Measurements from ENCODE around the gene PAX7. TPM values are rescaled to one million over a fixed set of nuclear protein-coding genes. Genes with fewer than 3 reads are reported as not detected.

Gene PAX7
- total RNA-seq, 4 donors from 2014 or later: 1.8 to 5.1 (median 3.9) TPM

- TF ChIP-seq POLR2A (IDR thresholded peaks at IDR 0.05): no peak
- TF ChIP-seq, protein P1, sequence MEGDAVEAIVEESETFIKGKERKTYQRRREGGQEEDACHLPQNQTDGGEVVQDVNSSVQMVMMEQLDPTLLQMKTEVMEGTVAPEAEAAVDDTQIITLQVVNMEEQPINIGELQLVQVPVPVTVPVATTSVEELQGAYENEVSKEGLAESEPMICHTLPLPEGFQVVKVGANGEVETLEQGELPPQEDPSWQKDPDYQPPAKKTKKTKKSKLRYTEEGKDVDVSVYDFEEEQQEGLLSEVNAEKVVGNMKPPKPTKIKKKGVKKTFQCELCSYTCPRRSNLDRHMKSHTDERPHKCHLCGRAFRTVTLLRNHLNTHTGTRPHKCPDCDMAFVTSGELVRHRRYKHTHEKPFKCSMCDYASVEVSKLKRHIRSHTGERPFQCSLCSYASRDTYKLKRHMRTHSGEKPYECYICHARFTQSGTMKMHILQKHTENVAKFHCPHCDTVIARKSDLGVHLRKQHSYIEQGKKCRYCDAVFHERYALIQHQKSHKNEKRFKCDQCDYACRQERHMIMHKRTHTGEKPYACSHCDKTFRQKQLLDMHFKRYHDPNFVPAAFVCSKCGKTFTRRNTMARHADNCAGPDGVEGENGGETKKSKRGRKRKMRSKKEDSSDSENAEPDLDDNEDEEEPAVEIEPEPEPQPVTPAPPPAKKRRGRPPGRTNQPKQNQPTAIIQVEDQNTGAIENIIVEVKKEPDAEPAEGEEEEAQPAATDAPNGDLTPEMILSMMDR (IDR thresholded peaks at IDR 0.05 in 4 of 5, conservative IDR thresholded peaks at IDR 0.05 in 1 of 5): no peak
- H3K27ac ChIP-seq: no peak overlapping the region
- intact Hi-C loops (cut with DNase I; ENCODE audit: low total_unique reads) (no loop called here), in situ Hi-C loops (cut with MboI; ENCODE audit: low sequenced_read_pairs in 4 of 4) (no loop called here)
- peaks cover 0 to 5% (median 0%) of the 10 kb centered on the region in 3 donors for H3K27me3 ChIP-seq
- ATAC-seq (no peak), DNase-seq (no peak)
- H3K4me1 ChIP-seq: no peaks in the 10 kb centered on the region
- H3K36me3 ChIP-seq: no peaks in the 10 kb centered on the region
- H3K4me3 ChIP-seq: no peak overlapping the region
- peaks cover 0 to 12% (median 0%) of the 10 kb centered on the region in 3 donors for H3K9me3 ChIP-seq
Measured at GRCh38 chr1:18751425-18751824, 120.8 kb downstream of the PAX7 start.

GRCh38 chr1:18752409-18752808 is 121.8 kb downstream of the PAX7 start:
- Histone ChIP-seq H3K4me1 (no peaks in the 10 kb centered on the region), H3K36me3 (no peaks in the 10 kb centered on the region), H3K27me3 (peaks cover 0 to 5% (median 0%) of the 10 kb centered on the region in 3 donors), H3K9me3 (peaks cover 0 to 12% (median 0%) of the 10 kb centered on the region in 3 donors), H3K4me3 (no peak overlapping the region), H3K27ac (no peak overlapping the region)
- in situ Hi-C loops (cut with MboI; ENCODE audit: low sequenced_read_pairs in 4 of 4): no loop called here
- DNase-seq (no peak), ATAC-seq (no peak)
- intact Hi-C loops (cut with DNase I; ENCODE audit: low total_unique reads): no loop called here
- TF ChIP-seq, protein P1 (IDR thresholded peaks at IDR 0.05 in 4 of 5, conservative IDR thresholded peaks at IDR 0.05 in 1 of 5): no peak
- no peak for TF ChIP-seq POLR2A (IDR thresholded peaks at IDR 0.05)

DNA sequence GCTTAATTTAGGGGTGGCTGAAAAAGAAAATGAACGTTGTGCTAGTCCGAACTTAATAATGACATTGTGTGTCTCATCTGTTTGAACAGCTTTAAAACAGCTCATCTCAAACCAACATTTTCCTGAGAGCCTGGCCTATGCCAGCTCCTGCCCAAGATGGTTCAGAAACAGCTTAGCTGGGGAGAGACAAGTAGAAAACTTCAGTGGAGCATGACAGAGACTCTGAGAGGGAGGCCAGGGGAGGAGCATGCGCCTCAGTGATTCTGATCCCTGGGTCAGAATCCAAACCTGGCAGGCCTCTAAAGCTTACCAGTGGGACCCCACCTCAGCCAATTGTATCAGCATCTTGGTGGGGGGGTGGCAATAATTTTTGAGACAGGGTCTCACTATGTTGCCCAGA is 129.5 kb downstream of the PAX7 start:
- no peak for DNase-seq
- ATAC-seq: no peak
- in situ Hi-C loops (cut with MboI; ENCODE audit: low sequenced_read_pairs in 4 of 4): no loop called here
- intact Hi-C loops (cut with DNase I; ENCODE audit: low total_unique reads): loop anchor here (10.0 kb wide), 1 partner anchor 75 kb away; no protein-coding TSS in a partner anchor
- no peak for TF ChIP-seq POLR2A (IDR thresholded peaks at IDR 0.05)
- TF ChIP-seq, protein P1 (IDR thresholded peaks at IDR 0.05 in 4 of 5, conservative IDR thresholded peaks at IDR 0.05 in 1 of 5): no peak
- no peaks in the 10 kb centered on the region for H3K4me1 ChIP-seq
- no peak overlapping the region for H3K4me3 ChIP-seq
- H3K36me3 ChIP-seq: no peaks in the 10 kb centered on the region
- H3K9me3 ChIP-seq: peaks cover 0 to 7% (median 0%) of the 10 kb centered on the region in 3 donors
- H3K27ac ChIP-seq: no peak overlapping the region
- H3K27me3 ChIP-seq: peaks cover 0 to 20% (median 1%) of the 10 kb centered on the region in 3 donors

DNA sequence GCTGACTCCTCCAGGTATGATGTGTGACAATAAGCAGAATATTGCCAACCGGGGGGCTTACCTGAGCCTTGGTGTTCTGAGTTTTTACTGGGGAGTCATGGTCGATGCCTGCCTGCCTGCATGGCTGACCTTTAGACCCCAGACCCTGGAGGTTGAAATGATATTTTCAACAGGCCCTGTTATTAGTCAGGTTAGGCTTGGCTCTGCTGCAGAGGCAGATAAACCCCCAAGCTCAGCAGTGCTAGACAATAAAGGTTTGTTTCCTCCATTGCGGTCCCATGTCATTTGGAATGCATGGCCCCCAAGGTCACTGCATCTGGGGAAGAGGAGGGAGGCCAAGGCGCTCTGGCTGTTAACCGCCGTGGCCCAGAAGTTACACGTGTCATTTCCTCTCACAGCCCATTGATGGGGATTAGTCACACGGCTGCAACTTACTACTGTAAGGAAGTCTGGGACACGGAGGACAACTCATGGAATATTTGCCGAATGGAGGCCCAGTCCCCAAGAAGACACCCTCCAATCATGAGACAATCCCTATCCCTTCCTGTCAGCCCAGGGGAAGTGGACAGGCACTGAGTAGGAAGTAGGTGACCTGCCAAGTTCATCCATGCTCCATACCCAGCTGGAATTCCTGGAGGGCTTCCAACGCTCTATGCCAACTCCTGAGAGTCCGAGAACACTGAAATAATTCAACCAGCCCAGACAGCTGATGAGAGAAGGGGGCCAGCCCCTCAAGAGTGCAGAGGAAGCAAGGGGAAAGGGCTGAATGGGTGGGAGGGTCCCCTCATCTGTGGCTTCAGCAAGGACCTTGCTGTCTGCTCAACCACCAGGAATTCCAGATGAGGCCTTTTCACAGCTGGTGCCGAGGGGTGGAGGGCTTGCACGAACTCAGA is 131.5 kb downstream of the PAX7 start:
- Histone ChIP-seq H3K27me3 (peaks cover 0 to 29% (median 0%) of the 10 kb centered on the region in 3 donors), H3K9me3 (no peaks in the 10 kb centered on the region), H3K36me3 (no peaks in the 10 kb centered on the region), H3K4me3 (no peak overlapping the region), H3K4me1 (no peaks in the 10 kb centered on the region), H3K27ac (no peak overlapping the region)
- in situ Hi-C loops (cut with MboI; ENCODE audit: low sequenced_read_pairs in 4 of 4): no loop called here
- TF ChIP-seq, protein P1 (IDR thresholded peaks at IDR 0.05 in 4 of 5, conservative IDR thresholded peaks at IDR 0.05 in 1 of 5): no peak
- TF ChIP-seq POLR2A (IDR thresholded peaks at IDR 0.05): no peak
- ATAC-seq: no peak
- intact Hi-C loops (cut with DNase I; ENCODE audit: low total_unique reads): loop anchor here (10.0 kb wide), 1 partner anchor 77 kb away; no protein-coding TSS in a partner anchor
- DNase-seq: no peak
